GM12878 (cell line): ENCODE data around the gene FSTL4. TPM values are rescaled to one million over a fixed set of nuclear protein-coding genes. Genes with fewer than 3 reads are reported as not detected.

Source experiments
- ATF7 ChIP-seq: fragments of 450-650 bp; IDR thresholded peaks from 2 replicates; pipeline ENCODE4 v1.6.1; 2016; ENCODE audit warnings: low read depth, mild to moderate bottlenecking
- BCL11A ChIP-seq: IDR thresholded peaks from 2 replicates; pipeline ENCODE4 v1.6.1; 2011; ENCODE audit warnings: low read depth, low read length
- CREM ChIP-seq: IDR thresholded peaks from 2 replicates; pipeline ENCODE4 v1.6.1; 2014; ENCODE audit warnings: antibody characterized with exemption, low read depth
- DPF2 ChIP-seq: fragments of 450-650 bp; IDR thresholded peaks from 2 replicates; pipeline ENCODE4 v1.6.1; 2017; ENCODE audit warnings: mild to moderate bottlenecking
- EP300 ChIP-seq, 2 experiments: fragments of 150-350 bp in 1 of 2; IDR thresholded peaks; 2 replicates each; pipeline ENCODE4 v1.6.1; 2011 to 2012; ENCODE audit warnings: low read depth in 2 of 2, low read length in 2 of 2, borderline replicate concordance in 1 of 2, improper control_type of control experiment in 1 of 2, inconsistent platforms in 1 of 2; ENCODE audit not compliant: control insufficient read depth in 1 of 2
- ETV6 ChIP-seq, 2 experiments: fragments of 450-650 bp in 1 of 2; IDR thresholded peaks in 1 of 2; conservative IDR thresholded peaks in 1 of 2; 2 replicates each; pipeline ENCODE4 v1.6.1; 2014; ENCODE audit warnings: antibody characterized with exemption in 1 of 2, borderline replicate concordance in 1 of 2, low read depth in 1 of 2, mild to moderate bottlenecking in 1 of 2, moderate library complexity in 1 of 2
- FOXM1 ChIP-seq: IDR thresholded peaks from 2 replicates; pipeline ENCODE4 v1.6.1; 2012; ENCODE audit warnings: low read depth, mild to moderate bottlenecking, inconsistent platforms, low read length, moderate library complexity
- GABPA ChIP-seq: IDR thresholded peaks from 2 replicates; pipeline ENCODE4 v1.6.1; 2014; ENCODE audit warnings: antibody characterized with exemption, low read depth, mild to moderate bottlenecking, inconsistent platforms
- IKZF2 ChIP-seq, 2 experiments: fragments of 450-650 bp; IDR thresholded peaks; 2 replicates each; pipeline ENCODE4 v1.6.1; 2017; ENCODE audit warnings: mild to moderate bottlenecking in 2 of 2, moderate library complexity in 2 of 2
- IRF3 ChIP-seq: fragments of 450-650 bp; IDR thresholded peaks from 2 replicates; pipeline ENCODE4 v1.6.1; 2014; ENCODE audit warnings: mild to moderate bottlenecking
- JUNB ChIP-seq: IDR thresholded peaks from 2 replicates; pipeline ENCODE4 v1.6.1; 2016; ENCODE audit warnings: antibody characterized with exemption, mild to moderate bottlenecking
- NBN ChIP-seq: fragments of 450-650 bp; IDR thresholded peaks from 2 replicates; pipeline ENCODE4 v1.6.1; 2016
- NFIC ChIP-seq: IDR thresholded peaks from 2 replicates; pipeline ENCODE4 v1.6.1; 2012; ENCODE audit warnings: low read depth, mild to moderate bottlenecking, inconsistent platforms, low read length, moderate library complexity
- NR2C2 ChIP-seq: IDR thresholded peaks from 2 replicates; pipeline ENCODE4 v1.6.1; 2011; ENCODE audit warnings: borderline replicate concordance, low read depth; ENCODE audit not compliant: control insufficient read depth, insufficient read length
- NR2F1 ChIP-seq: fragments of 450-650 bp; conservative IDR thresholded peaks from 2 replicates; pipeline ENCODE4 v1.6.1; 2017; ENCODE audit warnings: mild to moderate bottlenecking
- PAX5 ChIP-seq: IDR thresholded peaks from 2 replicates; pipeline ENCODE4 v1.6.1; 2011; ENCODE audit warnings: low read depth, low read length, borderline replicate concordance
- RELB ChIP-seq: fragments of 450-650 bp; IDR thresholded peaks from 2 replicates; pipeline ENCODE4 v1.6.1; 2017; ENCODE audit warnings: low read depth, mild to moderate bottlenecking, moderate library complexity
- REST ChIP-seq: IDR thresholded peaks from 2 replicates; pipeline ENCODE4 v1.6.1; 2012; ENCODE audit warnings: mild to moderate bottlenecking, low read depth, low read length
- SMARCA5 ChIP-seq: fragments of 450-650 bp; IDR thresholded peaks from 2 replicates; pipeline ENCODE4 v1.6.1; 2017; ENCODE audit warnings: mild to moderate bottlenecking
- SPI1 ChIP-seq: IDR thresholded peaks from 2 replicates; pipeline ENCODE4 v1.6.1; 2011; ENCODE audit warnings: low read depth, mild to moderate bottlenecking, low read length, moderate library complexity, borderline replicate concordance; ENCODE audit not compliant: insufficient read depth
- TBL1XR1 ChIP-seq: IDR thresholded peaks from 2 replicates; pipeline ENCODE4 v1.6.1; 2012; ENCODE audit warnings: low read depth, low read length, improper control_type of control experiment
- WRNIP1 ChIP-seq: IDR thresholded peaks from 2 replicates; pipeline ENCODE4 v1.6.1; 2011; ENCODE audit warnings: low read depth, low read length, improper control_type of control experiment, borderline replicate concordance
- ZNF207 ChIP-seq: fragments of 450-650 bp; IDR thresholded peaks from 2 replicates; pipeline ENCODE4 v1.6.1; 2014; ENCODE audit warnings: antibody characterized with exemption, mild to moderate bottlenecking, borderline replicate concordance
- polyA plus RNA-seq, 11 experiments: library from polyadenylated mRNA; depleted of rRNA in 4 of 11; unstranded in 6 of 11; stranded (reverse) in 5 of 11; fragments of >200 nt; fragmentation: Nextera tagmentation in 4 of 11; fragmentation: Illumina TruSeq in 1 of 11; extraction: Ambion mirVana in 4 of 11; extraction: Trizol in 1 of 11; gene quantifications; 1 replicate in 1 of 11; 2 replicates in 10 of 11; pipeline versions ENCODE4 v1.2.1 to v1.2.3, GENCODE V29; 2011 to 2016; ENCODE audit warnings: inconsistent platforms in 2 of 11, missing spikeins in 2 of 11, low read depth in 1 of 11
- total RNA-seq, 4 experiments: library from RNA; depleted of rRNA in 3 of 4; stranded (reverse); fragments of >200 nt in 3 of 4; fragmentation: Illumina TruSeq in 1 of 4; extraction: Trizol in 1 of 4; gene quantifications; 2 replicates each; pipeline versions ENCODE4 v1.2.1 to v1.2.3, GENCODE V29; 2013 to 2021

The FSTL4 gene
- total and polyA plus RNA-seq, 10 of the 15 experiments (the other 5 are each of a cell fraction or from before 2014, with no cell fraction given): 0.01 to 0.79 (median 0.21) TPM; not detected in 6

GRCh38 chr5:133242221-133242835 lies 370.0 kb downstream of the FSTL4 start (continued):
- TF ChIP-seq GABPA (peak; percentile 62), WRNIP1 (no peak), NFIC (peak; percentile 70; the same call in 1 of the 2 replicates), ZNF207 (no peak), SPI1 (peak; percentile 53), BCL11A (0 out of 2 replicates have a peak, but pooled peaks have one; percentile 31), JUNB (peak; percentile 43; the same call in 1 of the 2 replicates), NR2F1 (peak; percentile 65), NR2C2 (no peak), TBL1XR1 (no peak), ATF7 (peak; percentile 22; the same call in 1 of the 2 replicates), RELB (peak; percentile 85), EP300 (IDR thresholded peaks at IDR 0.05; ENCODE audit: borderline replicate concordance in 1 of 2, control insufficient read depth in 1 of 2, low read depth in 2 of 2, low read length in 2 of 2) (peak in 1 of 2 experiments; percentile 69; a peak in 1 of 4 replicates), IRF3 (no peak), CREM (peak; percentile 67; the same call in 1 of the 2 replicates), FOXM1 (peak; percentile 63; the same call in 1 of the 2 replicates), SMARCA5 (peak; percentile 97), PAX5 (0 out of 2 replicates have a peak, but pooled peaks have one; percentile 7), IKZF2 (IDR thresholded peaks at IDR 0.05) (peak; percentile 66 to 76), ETV6 (conservative IDR thresholded peaks at IDR 0.05 in 1 of 2, IDR thresholded peaks at IDR 0.05 in 1 of 2; ENCODE audit: borderline replicate concordance in 1 of 2, low read depth in 1 of 2) (peak in 1 of 2 experiments; percentile 54; a peak in 1 of 4 replicates), REST (no peak), NBN (0 out of 2 replicates have a peak, but pooled peaks have one; percentile 36), DPF2 (peak; percentile 84)
